Epithelial cell of proximal tubule (primary cell): Measurements from ENCODE around the gene TMEM95. TPM values are rescaled to one million over a fixed set of nuclear protein-coding genes. Genes with fewer than 3 reads are reported as not detected.
A peak's percentile ranks its signal among the peaks of the same experiment; 100 is the strongest.

Source experiments
- DNase-seq: peaks from one replicate; pipeline ENCODE4 v3.0.0-alpha.2; 2011; ENCODE audit warnings: low read depth
- H3K4me3 ChIP-seq: 2 replicates; pipeline ENCODE4 v1.5.1; 2011; ENCODE audit warnings: low read depth, mild to moderate bottlenecking, low read length
- total RNA-seq: library from RNA; depleted of rRNA; stranded (reverse); fragments of >200 nt; gene quantifications from 2 replicates; pipeline ENCODE4 v1.2.3, GENCODE V29; 2015
- TF ChIP-seq, protein P1 (sequence below): conservative IDR thresholded peaks from 2 replicates; pipeline ENCODE4 v1.5.1; 2012; ENCODE audit warnings: low read depth, mild to moderate bottlenecking, low read length

The TMEM95 gene
- total RNA-seq, 1 donor from 2014 or later, result not detected

DNA sequence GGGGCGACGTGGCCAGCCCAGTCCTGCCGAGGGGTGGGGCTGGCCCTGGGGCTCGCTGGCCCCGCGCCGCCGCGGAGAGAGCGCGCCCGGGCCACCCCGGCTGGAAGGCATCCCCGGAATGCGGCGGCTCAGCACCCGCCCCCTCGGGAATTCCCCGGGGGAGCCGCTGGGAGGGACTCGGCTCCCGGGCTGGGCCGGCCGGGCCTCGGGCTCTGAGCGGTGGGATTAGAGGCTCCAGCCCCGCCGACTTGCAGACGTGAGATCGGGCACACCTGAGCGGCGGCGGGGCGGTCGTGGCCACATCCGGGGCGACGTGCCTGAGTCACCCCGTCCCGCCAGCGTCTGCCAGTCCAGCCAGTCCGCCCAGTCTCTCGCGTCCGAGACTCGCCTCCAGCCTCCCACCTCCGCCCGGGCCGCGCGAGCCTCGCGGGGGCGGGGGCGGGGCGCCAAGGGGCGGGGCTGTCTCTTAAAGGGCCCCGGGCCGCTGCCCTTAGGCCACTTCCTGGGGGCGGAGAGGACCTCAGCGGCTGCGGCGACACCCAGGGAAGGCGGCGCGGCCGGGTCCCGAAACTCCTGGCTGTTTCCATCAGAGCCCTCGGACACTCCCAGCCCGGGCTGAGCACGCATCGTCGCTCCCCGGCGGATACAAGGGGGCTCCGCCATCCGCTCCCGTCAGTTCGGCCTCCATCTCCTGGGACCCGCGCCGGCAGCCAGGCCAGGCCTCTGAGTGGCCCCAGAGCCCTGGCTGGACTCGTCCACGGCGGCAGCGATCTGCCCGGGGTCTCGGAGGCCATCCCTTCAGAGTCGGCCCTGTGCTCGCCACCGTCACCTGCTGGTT, 3.1 kb upstream of the TMEM95 start, which contains the start of gene KCTD11:
Gene KCTD11, plus strand, starts transcription at position 498 of the 838 bp plus-strand sequence.
- H3K4me3 ChIP-seq, result peak within 1 kb of the TSS; percentile 80
- DNase-seq, result no peak
- TF ChIP-seq, protein P1, sequence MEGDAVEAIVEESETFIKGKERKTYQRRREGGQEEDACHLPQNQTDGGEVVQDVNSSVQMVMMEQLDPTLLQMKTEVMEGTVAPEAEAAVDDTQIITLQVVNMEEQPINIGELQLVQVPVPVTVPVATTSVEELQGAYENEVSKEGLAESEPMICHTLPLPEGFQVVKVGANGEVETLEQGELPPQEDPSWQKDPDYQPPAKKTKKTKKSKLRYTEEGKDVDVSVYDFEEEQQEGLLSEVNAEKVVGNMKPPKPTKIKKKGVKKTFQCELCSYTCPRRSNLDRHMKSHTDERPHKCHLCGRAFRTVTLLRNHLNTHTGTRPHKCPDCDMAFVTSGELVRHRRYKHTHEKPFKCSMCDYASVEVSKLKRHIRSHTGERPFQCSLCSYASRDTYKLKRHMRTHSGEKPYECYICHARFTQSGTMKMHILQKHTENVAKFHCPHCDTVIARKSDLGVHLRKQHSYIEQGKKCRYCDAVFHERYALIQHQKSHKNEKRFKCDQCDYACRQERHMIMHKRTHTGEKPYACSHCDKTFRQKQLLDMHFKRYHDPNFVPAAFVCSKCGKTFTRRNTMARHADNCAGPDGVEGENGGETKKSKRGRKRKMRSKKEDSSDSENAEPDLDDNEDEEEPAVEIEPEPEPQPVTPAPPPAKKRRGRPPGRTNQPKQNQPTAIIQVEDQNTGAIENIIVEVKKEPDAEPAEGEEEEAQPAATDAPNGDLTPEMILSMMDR, result no peak

DNA sequence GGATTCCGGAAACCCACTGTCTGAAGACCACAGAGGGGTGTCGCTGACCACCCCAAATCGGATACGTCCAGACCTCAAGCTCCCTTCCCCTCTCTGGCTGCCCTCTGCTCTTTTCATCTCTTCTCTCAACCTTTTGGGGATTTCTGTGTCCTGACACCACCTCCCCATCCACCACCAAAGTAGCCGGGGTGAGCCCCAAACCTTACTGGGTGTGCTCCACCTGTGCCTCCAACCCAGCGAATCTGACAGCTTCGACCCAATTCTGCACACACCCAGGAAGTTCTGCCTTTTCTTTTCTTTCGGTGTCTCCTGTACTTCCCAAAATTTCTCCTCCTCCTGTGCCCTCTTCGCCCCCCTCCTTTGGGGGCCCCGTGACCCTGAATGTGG, 2.5 kb upstream of the TMEM95 start:
- DNase-seq, result no peak
- TF ChIP-seq, protein P1, result peak; percentile 56
- peak overlapping the region; percentile 80 for H3K4me3 ChIP-seq

DNA sequence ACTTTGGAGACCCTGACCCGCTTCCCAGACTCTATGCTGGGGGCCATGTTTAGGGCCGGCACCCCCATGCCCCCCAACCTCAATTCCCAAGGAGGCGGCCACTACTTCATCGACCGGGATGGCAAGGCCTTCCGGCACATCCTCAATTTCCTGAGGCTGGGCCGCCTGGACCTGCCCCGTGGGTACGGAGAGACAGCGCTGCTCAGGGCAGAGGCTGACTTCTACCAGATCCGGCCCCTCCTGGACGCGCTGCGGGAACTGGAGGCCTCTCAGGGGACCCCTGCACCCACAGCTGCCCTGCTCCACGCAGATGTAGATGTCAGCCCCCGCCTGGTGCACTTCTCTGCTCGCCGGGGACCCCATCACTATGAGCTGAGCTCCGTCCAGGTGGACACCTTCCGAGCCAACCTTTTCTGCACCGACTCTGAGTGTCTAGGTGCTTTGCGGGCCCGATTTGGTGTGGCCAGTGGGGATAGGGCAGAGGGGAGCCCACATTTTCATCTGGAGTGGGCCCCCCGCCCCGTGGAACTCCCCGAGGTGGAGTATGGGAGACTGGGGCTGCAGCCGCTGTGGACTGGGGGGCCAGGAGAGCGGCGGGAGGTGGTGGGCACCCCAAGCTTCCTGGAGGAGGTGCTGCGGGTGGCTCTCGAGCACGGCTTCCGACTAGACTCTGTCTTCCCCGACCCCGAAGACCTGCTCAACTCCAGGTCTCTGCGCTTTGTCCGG, 1.9 kb upstream of the TMEM95 start:
- DNase-seq, result no peak
- TF ChIP-seq, protein P1, result no peak
- peak overlapping the region; percentile 80 for H3K4me3 ChIP-seq

DNA sequence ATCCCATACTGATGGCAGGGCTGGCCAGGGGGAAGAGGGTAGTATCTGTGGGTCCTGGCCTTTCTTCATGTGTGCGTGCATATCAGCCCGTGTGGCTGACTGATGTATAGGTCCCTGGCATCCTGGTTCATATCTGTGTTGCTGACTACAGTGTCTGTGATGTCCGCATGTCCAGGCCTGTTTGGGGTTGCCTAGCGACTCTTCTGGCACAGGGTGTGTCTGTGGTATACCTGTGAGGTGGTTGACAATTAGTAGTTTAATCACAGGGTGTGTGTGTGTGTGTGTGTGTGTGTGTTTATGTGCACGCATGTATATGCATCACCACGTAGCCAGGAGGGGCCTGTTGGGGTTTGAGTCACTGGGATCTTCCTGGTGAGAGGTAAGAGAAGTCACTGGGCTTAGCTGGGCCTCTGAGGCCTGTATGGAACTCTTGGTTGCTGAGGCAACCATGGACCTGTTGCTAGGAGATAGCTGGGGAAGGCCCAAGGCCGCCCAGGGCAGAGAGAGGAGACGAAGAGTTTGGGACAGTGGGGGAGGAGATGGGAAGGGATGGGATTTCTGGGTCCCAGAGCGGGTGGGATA, 603 bp upstream of the TMEM95 start:
- TF ChIP-seq, protein P1, result no peak
- H3K4me3 ChIP-seq, result no peak overlapping the region
- DNase-seq, result no peak

DNA sequence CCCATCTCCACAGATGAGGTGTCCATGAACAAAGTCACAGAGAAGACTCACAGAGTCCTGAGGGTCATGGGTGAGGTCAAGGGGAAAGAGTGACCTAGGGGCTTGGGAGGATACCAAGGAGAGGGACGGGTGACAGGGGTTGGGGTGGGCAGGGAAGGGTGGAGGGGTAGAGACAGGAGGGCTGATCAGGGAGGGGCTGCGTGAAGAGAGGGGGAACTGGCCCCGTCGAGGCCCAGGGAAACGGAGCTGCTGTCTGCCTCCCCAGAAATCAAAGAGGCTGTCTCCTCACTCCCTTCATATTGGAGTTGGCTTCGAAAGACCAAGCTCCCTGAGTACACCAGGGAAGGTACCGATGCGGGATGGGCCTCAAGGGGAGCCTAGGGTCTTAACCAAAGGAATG, 617 bp downstream of the TMEM95 start:
- TF ChIP-seq, protein P1, result no peak
- H3K4me3 ChIP-seq, result no peak overlapping the region
- DNase-seq, result no peak

DNA sequence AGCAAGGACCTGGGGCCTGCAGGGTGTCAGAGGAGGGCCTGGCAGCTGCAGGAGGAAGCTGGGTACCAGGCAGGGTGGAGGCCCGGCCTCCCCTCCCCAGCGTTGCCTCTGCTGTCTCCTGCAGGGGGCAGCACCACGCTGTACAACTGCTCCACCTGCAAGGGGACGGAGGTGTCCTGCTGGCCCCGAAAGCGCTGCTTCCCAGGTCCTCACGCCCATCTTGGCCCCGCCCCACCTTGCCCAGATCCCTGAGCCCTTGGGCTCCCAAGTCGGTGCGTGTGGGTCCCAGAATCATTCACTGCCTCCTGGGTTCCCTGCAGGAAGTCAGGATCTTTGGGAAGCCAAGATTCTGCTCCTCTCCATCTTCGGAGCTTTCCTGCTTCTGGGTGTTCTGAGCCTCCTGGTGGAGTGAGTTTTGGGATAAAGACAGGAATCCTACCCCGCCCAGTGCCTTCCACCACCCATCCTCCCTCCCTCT, 1.2 kb downstream of the TMEM95 start:
- no peak for DNase-seq
- no peak overlapping the region for H3K4me3 ChIP-seq
- TF ChIP-seq, protein P1, result peak; percentile 88
